ENCODE measurements around the gene CNN2.

CNN2 gene

DNA sequence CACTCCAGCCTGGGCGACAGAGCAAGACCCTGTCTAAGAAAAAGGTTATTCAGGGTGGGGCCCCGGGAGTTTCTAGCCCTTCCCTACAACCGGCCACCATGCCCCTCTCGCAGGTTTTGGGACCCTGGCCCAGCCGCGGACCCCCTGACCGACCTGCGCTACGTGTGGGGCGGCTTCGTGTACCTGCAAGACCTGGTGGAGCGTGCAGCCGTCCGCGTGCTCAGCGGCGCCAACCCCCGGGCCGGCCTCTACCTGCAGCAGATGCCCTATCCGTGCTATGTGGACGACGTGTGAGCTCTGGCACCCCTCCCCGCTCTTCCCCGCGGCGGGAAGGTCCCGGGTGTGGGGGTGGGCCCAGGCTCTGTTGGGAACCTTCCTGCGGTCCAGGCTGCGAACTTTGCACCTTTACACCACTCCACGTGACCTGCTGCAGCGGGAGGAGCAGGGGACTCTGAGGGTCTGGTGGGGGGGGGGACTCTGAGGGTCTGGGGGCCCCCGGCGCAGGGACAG lies 19.8 kb downstream of the CNN2 start:
- H3K27ac ChIP-seq: no peak overlapping the region
- no peak for DNase-seq (ENCODE audit: low read depth, low spot score)

DNA sequence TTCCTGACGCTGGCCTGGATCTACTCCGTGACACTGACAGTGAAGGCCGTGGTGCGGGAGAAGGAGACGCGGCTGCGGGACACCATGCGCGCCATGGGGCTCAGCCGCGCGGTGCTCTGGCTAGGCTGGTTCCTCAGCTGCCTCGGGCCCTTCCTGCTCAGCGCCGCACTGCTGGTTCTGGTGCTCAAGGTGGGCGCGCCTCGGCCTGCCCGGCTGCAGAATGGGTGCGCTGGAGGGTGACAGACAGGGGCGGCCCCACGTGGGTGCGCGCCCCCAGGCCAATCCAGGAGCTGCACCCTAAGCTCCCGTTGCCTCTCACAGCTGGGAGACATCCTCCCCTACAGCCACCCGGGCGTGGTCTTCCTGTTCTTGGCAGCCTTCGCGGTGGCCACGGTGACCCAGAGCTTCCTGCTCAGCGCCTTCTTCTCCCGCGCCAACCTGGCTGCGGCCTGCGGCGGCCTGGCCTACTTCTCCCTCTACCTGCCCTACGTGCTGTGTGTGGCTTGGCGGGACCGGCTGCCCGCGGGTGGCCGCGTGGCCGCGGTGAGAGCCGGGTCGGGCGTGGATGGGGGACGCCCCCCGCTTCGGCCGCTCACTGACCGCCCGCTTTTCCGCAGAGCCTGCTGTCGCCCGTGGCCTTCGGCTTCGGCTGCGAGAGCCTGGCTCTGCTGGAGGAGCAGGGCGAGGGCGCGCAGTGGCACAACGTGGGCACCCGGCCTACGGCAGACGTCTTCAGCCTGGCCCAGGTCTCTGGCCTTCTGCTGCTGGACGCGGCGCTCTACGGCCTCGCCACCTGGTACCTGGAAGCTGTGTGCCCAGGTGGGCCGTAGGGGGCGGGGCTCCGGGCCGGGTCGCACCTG lies 20.7 kb downstream of the CNN2 start:
- no peak for DNase-seq (ENCODE audit: low read depth, low spot score)
- no peak overlapping the region for H3K27ac ChIP-seq

DNA sequence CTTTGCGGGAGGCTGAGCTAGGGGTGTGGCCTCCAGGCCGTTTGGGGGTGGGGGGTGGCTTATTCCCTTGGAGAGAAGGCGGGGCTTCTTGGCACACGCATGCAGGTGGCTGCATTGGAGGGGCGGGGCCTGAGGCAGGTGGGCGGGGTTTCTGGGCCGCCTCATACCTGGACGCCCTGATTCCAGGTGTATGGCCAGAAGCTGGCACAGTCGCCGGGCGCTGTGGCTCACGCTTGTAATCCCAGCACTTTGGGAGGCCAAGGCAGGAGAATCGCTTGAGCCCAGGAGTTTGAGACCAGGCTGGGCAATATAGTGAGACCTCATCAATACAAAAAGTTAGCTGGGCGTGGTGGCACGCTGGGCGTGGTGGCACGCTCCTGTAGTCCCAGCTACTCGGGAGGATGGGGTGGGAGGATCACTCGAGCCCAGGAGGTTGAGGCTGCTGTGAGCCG lies 21.3 kb downstream of the CNN2 start:
- H3K27ac ChIP-seq: no peak overlapping the region
- DNase-seq (ENCODE audit: low read depth, low spot score): no peak

DNA sequence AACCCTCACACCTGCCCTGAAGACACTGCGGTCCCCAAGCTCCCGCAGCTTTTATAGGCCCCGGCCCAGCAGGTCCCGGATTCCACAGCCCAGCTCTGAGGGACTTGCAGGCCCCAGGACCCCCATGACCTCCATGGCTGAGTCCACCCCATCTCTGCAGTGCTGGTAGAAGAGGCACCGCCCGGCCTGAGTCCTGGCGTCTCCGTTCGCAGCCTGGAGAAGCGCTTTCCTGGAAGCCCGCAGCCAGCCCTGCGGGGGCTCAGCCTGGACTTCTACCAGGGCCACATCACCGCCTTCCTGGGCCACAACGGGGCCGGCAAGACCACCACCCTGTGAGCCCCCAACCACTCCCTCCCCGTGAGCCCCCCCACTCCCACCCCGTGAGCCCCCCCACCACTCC lies 22.7 kb downstream of the CNN2 start:
- H3K27ac ChIP-seq: no peak overlapping the region

DNA sequence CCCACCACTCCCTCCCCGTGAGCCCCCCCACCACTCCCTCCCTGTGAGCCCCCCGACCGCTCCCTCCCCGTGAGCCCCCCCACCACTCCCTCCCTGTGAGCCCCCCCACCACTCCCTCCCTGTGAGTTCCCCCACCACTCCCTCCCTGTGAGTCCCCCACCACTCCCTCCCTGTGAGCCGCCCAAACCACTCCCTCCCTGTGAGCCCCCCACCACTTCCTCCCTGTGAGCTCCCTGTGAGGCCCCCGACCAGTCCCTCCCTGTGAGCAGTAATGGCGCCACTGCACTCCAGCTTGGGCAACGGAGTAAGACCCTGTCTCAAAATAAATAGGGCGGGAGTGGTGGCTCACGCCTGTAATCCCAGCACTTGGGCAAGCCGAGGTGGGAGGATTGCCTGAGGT lies 23.4 kb downstream of the CNN2 start:
- no peak overlapping the region for H3K27ac ChIP-seq
- no peak for DNase-seq (ENCODE audit: low read depth, low spot score)

More for the DNA sequence above, 22.7 kb downstream of the CNN2 start:
- no peak for DNase-seq (ENCODE audit: low read depth, low spot score)

DNA sequence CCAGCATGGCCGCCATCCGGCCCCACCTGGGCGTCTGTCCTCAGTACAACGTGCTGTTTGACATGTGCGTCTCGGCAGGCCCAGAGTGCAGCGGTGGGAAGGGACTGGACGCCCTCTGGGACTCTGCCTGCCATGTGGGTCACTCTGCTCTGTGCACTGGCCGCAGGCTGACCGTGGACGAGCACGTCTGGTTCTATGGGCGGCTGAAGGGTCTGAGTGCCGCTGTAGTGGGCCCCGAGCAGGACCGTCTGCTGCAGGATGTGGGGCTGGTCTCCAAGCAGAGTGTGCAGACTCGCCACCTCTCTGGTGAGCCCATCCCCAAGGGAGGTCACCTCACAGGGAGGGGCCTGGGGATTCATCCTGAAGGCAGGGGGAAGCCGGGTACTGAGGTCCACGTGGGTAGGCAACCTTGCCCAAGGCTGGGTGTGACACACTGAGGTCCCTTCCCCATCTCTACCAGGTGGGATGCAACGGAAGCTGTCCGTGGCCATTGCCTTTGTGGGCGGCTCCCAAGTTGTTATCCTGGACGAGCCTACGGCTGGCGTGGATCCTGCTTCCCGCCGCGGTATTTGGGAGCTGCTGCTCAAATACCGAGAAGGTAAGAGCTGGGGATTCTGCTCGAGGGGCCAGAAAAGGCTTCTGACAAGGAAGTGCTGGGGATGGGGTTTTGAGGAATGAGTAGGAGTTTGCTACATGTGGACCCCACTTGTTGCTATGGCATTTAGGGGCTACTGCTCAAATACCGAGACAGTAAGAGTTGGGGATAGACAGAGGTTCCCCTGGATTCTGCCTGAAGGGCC lies 24.8 kb downstream of the CNN2 start:
- H3K27ac ChIP-seq: no peak overlapping the region
- no peak for DNase-seq (ENCODE audit: low read depth, low spot score)

DNA sequence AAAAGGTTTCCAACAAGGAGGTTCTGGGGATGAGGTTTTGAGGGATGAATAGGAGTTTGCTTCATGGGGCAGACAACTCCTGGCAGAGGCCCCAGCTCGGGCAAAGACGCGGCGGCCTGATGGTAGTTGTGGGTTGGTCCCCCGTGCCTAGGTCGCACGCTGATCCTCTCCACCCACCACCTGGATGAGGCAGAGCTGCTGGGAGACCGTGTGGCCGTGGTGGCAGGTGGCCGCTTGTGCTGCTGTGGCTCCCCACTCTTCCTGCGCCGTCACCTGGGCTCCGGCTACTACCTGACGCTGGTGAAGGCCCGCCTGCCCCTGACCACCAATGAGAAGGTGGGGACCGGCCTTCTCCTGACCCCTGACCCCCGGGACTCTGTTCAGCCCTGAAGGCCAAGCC lies 25.4 kb downstream of the CNN2 start:
- H3K27ac ChIP-seq: no peak overlapping the region
- DNase-seq (ENCODE audit: low read depth, low spot score): no peak

DNA sequence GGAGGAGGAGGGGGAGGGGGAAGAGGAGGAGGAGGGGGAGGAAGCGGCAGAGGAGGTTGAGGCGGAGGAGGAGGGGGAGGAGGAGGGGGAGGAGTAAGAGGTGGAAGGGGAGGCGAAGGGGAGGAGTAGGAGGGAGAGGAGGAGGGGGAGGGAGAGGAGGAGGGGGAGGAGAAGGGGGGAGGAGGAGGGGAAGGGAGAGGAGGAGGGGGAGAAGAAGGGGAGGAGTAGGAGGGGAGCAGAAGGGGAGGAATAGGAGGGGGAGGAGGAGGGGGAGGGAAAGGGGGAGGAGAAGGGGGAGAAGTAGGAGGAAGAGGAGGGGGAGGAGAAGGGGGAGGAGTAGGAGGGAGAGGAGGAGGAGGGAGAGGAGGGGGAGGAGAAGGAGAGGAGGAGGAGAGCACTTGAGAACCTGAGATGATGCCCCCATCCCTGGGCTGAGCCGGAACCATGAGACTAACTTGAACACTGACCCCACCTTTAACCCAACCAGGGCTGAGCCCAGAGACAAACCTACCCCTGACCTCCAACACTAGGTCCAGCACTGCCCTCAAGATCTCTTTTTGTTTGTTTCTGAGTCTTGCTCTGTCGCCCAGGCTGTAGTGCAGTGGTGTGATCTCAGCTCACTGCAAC lies 26.1 kb downstream of the CNN2 start:
- DNase-seq (ENCODE audit: low read depth, low spot score): no peak
- H3K27ac ChIP-seq: no peak overlapping the region

DNA sequence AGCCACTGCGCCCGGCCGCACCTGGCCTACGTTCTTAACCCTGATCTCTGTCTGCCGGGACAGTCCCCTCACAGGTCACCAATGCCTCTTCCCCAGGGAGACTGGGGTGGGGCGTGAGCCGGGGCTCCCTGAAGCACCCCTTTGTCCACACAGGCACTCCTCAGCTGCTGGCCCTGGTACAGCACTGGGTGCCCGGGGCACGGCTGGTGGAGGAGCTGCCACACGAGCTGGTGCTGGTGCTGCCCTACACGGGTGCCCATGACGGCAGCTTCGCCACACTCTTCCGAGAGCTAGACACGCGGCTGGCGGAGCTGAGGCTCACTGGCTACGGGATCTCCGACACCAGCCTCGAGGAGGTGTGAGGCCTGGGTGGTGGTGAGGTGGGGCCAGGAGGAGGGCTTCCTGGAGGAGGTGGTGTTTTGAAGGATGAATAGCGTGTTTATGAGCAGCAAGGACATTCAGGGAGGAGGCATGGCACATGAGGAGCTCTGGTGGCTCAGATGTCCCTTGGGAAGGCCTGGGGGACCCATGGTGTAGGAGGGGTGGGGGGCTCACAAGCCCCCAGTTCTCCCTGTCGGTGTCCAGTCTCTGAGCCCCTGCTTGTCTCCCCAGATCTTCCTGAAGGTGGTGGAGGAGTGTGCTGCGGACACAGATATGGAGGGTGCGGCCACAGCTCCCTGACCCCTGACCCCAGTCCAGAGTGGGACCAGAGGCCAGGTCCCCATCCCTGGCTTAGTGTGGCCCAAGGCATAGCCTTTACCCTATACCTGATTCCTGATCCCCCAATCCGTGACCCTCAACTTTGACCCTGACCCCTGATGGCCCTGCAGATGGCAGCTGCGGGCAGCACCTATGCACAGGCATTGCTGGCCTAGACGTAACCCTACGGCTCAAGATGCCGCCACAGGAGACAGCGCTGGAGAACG lies 27.0 kb downstream of the CNN2 start:
- no peak overlapping the region for H3K27ac ChIP-seq
- DNase-seq (ENCODE audit: low read depth, low spot score): no peak

DNA sequence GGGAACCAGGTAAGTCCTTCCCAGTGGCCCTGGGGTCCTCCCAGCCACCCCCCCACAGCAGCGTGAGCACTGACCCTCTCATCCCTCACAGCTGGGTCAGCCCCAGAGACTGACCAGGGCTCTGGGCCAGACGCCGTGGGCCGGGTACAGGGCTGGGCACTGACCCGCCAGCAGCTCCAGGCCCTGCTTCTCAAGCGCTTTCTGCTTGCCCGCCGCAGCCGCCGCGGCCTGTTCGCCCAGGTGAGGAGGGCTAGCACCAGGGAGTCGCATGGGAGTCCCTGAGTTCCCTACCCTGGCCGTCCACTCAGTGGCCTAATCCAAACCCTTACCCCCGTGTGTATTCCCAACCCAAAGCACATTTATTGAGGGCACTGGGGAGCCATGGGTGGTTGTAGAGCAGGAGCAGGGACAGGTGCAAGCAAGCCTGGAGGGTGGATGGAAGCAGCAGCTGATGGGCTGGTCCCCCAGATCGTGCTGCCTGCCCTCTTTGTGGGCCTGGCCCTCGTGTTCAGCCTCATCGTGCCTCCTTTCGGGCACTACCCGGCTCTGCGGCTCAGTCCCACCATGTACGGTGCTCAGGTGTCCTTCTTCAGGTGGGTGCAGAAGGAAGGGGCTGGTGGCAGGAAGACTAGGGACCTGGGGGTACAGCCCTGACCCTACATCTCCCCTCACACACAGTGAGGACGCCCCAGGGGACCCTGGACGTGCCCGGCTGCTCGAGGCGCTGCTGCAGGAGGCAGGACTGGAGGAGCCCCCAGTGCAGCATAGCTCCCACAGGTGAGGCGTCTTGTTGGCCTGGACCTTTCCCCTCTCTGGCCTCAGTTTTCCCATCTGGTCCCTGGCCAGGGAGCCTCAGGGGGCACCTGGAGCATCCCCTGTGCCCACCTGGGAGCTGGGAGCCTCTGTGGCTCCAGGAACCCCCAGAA lies 28.0 kb downstream of the CNN2 start:
- DNase-seq (ENCODE audit: low read depth, low spot score): no peak
- H3K27ac ChIP-seq: no peak overlapping the region

DNA sequence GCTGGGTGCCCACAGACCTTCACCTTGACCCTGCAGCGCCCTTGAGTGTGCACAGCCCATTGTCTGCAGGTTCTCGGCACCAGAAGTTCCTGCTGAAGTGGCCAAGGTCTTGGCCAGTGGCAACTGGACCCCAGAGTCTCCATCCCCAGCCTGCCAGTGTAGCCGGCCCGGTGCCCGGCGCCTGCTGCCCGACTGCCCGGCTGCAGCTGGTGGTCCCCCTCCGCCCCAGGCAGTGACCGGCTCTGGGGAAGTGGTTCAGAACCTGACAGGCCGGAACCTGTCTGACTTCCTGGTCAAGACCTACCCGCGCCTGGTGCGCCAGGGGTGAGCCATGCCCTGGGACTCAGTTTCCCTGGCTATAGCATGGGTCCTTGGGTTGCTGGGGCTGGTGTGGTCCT lies 28.6 kb downstream of the CNN2 start:
- DNase-seq (ENCODE audit: low read depth, low spot score): no peak
- H3K27ac ChIP-seq: no peak overlapping the region

DNA sequence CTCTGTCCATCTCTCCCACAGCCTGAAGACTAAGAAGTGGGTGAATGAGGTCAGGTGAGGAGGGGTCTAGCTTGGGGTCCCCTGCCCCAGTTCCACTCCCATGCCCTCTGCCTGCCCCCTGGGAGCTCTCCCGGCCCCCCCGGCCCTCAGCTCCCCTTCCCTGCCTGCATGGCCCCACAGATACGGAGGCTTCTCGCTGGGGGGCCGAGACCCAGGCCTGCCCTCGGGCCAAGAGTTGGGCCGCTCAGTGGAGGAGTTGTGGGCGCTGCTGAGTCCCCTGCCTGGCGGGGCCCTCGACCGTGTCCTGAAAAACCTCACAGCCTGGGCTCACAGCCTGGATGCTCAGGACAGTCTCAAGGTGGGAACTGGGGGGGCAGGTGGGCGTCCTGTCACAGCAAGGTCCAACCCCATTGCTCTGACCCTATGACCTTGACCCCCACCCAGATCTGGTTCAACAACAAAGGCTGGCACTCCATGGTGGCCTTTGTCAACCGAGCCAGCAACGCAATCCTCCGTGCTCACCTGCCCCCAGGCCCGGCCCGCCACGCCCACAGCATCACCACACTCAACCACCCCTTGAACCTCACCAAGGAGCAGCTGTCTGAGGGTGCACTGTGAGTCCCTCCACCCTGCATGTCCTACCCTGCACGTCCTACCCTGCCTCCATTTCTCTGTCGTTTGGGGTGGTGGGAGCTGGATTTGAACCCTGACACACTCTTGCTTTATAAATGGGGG lies 29.6 kb downstream of the CNN2 start:
- H3K27ac ChIP-seq: no peak overlapping the region
- no peak for DNase-seq (ENCODE audit: low read depth, low spot score)

DNA sequence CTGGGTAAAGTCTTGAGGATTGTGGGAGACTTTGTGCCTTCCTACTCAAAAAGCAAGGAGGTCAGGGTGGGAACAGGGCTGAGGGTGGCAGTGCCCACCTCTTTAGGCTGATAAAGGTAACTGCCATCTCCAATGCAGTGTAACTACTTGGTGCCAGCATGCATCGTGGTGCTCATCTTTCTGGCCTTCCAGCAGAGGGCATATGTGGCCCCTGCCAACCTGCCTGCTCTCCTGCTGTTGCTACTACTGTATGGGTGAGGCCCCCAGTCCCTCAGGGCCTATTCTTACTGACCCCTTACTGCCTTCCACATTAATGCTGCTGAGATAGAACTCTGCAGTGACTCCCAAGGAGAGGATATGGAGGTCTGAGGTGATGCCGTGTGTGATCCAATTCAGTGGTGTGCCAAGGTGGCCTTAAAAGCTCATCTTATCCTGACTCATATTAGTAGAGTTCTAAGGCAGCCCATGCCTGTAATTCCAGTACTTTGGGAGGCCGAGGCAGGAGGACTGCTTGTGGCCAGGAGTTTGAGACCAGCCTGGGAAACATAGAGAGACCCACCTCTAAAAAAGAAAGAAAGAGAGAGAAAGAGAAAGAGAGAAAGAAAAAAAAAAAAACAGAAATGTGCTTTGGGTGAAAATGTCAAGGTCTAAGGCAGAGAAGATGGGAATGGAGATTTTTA lies 30.9 kb downstream of the CNN2 start:
- H3K27ac ChIP-seq: no peak overlapping the region
- DNase-seq (ENCODE audit: low read depth, low spot score): no peak

DNA sequence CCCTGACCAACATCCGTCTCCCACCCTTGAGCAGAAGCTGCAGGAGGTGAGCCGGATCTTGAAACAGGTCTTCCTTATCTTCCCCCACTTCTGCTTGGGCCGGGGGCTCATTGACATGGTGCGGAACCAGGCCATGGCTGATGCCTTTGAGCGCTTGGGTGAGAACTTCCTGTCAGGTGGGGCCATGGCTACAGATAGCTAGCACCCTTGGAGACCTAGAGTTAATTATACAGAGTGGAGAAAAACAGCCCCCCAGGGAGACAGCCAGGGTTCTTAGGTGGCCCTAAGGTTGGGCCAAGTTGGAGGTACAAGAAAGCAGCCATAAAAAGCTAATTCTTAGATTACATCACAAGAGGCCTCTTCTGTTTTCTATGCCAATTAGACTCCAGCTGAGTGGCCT lies 31.7 kb downstream of the CNN2 start:
- DNase-seq (ENCODE audit: low read depth, low spot score): no peak
- H3K27ac ChIP-seq: no peak overlapping the region

DNA sequence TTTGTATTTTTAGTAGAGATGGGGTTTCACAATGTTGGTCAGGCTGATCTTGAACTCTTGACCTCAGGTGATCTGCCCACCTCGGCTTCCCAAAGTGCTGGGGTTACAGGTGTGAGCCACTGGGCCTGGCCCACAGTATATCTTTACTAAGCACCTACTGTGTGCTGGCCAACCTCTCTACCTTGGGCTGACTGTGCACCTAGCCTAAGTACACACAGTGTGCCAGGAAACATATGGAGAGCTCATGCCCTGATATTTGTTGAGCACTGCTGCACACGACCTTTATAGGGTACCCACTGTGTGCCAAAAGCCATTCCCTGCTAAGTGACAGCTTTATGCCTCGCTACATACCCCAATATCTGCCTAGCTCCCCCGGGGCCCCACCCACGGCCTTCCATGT lies 34.3 kb downstream of the CNN2 start:
- H3K27ac ChIP-seq: no peak overlapping the region
- DNase-seq (ENCODE audit: low read depth, low spot score): no peak

DNA sequence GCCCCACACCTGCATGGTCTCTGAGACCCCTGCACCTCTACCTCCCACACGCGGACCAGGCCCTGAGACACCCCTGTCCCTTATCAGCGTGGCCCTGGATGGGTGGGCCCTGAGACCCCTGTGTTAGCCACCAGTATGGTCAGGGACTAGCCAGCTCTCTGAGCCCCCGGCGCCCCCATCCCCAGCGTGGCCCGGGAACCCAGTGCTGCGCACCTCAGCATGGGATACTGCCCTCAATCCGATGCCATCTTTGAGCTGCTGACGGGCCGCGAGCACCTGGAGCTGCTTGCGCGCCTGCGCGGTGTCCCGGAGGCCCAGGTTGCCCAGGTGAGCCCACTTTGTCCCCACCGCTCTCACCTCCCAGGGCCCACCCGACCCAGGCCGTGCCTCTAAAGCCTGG lies 35.6 kb downstream of the CNN2 start:
- no peak for DNase-seq (ENCODE audit: low read depth, low spot score)
- H3K27ac ChIP-seq: no peak overlapping the region

DNA sequence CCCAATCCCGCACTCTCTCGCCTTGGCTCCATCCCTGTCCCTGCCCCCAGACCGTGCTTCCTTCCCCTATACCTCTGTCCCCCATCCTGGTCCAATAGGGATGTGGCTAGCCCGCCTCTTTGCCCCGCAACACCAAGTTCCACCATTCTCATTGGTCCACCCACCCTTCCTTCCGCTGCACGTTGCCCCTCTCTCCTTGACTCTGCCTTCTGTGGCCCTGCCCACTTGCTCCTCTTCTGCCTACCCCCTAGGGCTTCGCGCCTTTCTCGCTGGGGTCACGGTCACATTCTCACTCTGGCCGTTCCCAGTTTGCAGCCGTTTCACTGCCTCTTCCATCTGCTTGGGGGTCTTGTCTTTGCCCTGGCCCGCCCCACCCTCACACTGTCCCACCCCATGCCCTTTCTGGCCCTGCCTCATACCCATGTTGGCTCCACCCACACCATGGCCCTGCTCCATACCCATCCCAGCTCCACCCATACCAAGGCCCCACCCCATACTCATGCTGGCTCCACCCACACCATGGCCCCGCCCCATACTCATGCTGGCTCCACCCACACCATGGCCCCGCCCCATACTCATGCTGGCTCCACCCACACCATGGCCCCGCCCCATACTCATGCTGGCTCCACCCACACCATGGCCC lies 36.1 kb downstream of the CNN2 start:
- no peak for DNase-seq (ENCODE audit: low read depth, low spot score)
- H3K27ac ChIP-seq: no peak overlapping the region

Data from epithelial cell of prostate (primary cell).